NCI-H2107 (cell line): ENCODE results near the gene PLBD2.
A peak's percentile ranks its signal among the peaks of the same experiment; 100 is the strongest.

Source experiments
- DNase-seq: peaks from one replicate; lab custom pipeline; 2025; lab: John Stamatoyannopoulos, UW

PLBD2 gene

GRCh38 chr12:113358381-113359132 is at the start of gene PLBD2:
Gene PLBD2 (plus strand): TSS chr12:113358587. CDS start chr12:113358601, 14 bp downstream.
- peak; percentile 60 for DNase-seq

GRCh38 chr12:113310489-113310888 is 47.9 kb upstream of the PLBD2 start:
- DNase-seq, result no peak

GRCh38 chr12:113314121-113314529 is 44.3 kb upstream of the PLBD2 start:
- no peak for DNase-seq

GRCh38 chr12:113315358-113315757 is 43.0 kb upstream of the PLBD2 start:
- no peak for DNase-seq

GRCh38 chr12:113316155-113316554 is 42.2 kb upstream of the PLBD2 start:
- no peak for DNase-seq

- DNase-seq, result no peak
These were observed 41.3 kb upstream of the PLBD2 start for GRCh38 chr12:113317122-113317521.

- DNase-seq, result no peak
These were observed 40.2 kb upstream of the PLBD2 start for GRCh38 chr12:113318046-113318656.

- no peak for DNase-seq
These were observed 39.3 kb upstream of the PLBD2 start for GRCh38 chr12:113318900-113319628.

- DNase-seq, result no peak
These were observed 38.0 kb upstream of the PLBD2 start for GRCh38 chr12:113320401-113320800.

GRCh38 chr12:113322343-113322742 is 36.0 kb upstream of the PLBD2 start:
- no peak for DNase-seq

GRCh38 chr12:113325916-113326315 is 32.5 kb upstream of the PLBD2 start:
- DNase-seq, result no peak

- DNase-seq, result no peak
These were observed 31.5 kb upstream of the PLBD2 start for GRCh38 chr12:113326775-113327395.

- DNase-seq, result no peak
These were observed 30.0 kb upstream of the PLBD2 start for GRCh38 chr12:113328368-113328889.

- DNase-seq, result no peak
These were observed 29.2 kb upstream of the PLBD2 start for GRCh38 chr12:113329022-113329790.

- DNase-seq, result no peak
These were observed 28.5 kb upstream of the PLBD2 start for GRCh38 chr12:113329791-113330417.

- DNase-seq, result no peak
These were observed 27.9 kb upstream of the PLBD2 start for GRCh38 chr12:113330505-113330904.

- no peak for DNase-seq
These were observed 25.5 kb upstream of the PLBD2 start for GRCh38 chr12:113332688-113333417.

GRCh38 chr12:113333418-113333750 is 25.0 kb upstream of the PLBD2 start:
- DNase-seq, result no peak

GRCh38 chr12:113333877-113334785 is 24.3 kb upstream of the PLBD2 start:
- no peak for DNase-seq
